GM12801 (cell line): ENCODE data around the gene RLN2.

ENCODE experiments used
- CTCF ChIP-seq: IDR thresholded peaks from one replicate; pipeline ENCODE4 v1.5.1; 2011; ENCODE audit warnings: control low read depth; ENCODE audit not compliant: insufficient read length; ENCODE audit errors: extremely low read depth

Gene RLN2

GRCh38 chr9:5288591-5288990, 15.9 kb downstream of the RLN2 start:
- TF ChIP-seq CTCF, result no peak

- no peak for TF ChIP-seq CTCF
These were observed 18.3 kb downstream of the RLN2 start for GRCh38 chr9:5286262-5286661.

GRCh38 chr9:5278486-5278885, 26.0 kb downstream of the RLN2 start:
- TF ChIP-seq CTCF, result no peak

GRCh38 chr9:5274770-5275169, 29.7 kb downstream of the RLN2 start:
- TF ChIP-seq CTCF, result no peak

- TF ChIP-seq CTCF, result no peak
These were observed 35.2 kb downstream of the RLN2 start for GRCh38 chr9:5269249-5269715.

GRCh38 chr9:5265939-5266338, 38.6 kb downstream of the RLN2 start:
- no peak for TF ChIP-seq CTCF

GRCh38 chr9:5264219-5264595, 40.3 kb downstream of the RLN2 start:
- no peak for TF ChIP-seq CTCF
